ENCODE results near the gene SLC38A6.
"Not testable (repeated sequence)": the region's sequence is repeated elsewhere in the genome, so short reads cannot be mapped to it uniquely, and the experiment has no call there.

SLC38A6 gene

GRCh38 chr14:61063461-61063860 is 82.4 kb downstream of the SLC38A6 start:
- no peak for DNase-seq

DNA sequence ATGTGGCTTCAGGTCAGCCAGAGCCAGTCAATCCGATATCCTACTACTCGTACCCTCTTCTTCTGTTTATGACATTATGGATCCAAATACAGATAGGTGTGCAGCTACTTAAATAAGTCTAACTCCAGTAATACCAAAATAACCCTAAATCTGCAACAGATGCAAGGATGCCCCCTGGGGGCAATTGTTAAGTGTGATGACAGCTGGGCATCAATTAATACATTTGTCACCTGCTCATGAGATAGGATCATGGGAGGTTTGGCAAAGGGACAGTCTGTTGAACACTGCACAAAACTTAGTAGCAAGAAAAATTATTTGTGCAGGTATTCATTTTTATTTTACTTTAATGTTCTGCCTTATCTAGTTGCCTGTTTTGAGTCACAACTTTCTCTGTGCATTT is 83.2 kb downstream of the SLC38A6 start:
- DNase-seq, result no peak

DNA sequence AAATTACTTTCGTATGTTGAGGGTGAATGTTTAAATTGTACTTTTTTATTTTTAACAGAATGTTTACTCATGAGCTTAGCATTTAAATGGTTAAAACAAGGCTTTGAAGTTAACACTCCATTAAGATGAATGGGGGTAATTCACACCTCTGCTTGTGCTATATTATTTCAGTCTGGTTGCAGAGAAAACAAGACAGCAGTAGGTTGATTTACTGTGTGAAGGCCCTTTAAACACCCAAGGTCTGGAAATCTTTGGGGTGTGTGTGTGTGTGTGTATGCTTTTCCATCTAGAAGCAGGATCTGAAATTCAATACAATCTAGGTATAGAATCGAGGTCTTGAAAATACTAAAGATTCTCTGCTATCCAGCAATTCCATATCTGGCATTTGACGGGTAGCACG is 83.8 kb downstream of the SLC38A6 start:
- no peak for DNase-seq

GRCh38 chr14:61065656-61066055 is 84.6 kb downstream of the SLC38A6 start:
- no peak for DNase-seq

DNA sequence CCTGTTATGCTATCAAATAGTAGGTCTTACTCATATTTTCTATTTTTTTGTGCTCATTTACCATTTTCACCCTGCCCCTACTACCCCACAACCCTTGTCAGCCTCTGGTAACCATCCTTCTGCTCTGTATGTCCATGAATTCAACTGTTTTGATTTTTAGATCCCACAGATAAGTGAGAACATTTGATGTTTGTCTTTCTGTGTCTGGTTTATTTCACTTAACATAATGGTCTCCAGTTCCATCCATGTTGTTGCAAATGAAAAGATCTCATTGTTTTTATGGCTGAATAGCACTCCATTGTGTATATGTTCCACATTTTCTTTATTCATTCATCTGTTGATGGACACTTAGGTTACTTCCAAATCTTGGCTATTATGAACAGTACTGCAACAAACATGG is 91.4 kb downstream of the SLC38A6 start:
- DNase-seq, result not testable (repeated sequence)

- no peak for DNase-seq
Measured at GRCh38 chr14:61074852-61075251, 93.8 kb downstream of the SLC38A6 start.

DNA sequence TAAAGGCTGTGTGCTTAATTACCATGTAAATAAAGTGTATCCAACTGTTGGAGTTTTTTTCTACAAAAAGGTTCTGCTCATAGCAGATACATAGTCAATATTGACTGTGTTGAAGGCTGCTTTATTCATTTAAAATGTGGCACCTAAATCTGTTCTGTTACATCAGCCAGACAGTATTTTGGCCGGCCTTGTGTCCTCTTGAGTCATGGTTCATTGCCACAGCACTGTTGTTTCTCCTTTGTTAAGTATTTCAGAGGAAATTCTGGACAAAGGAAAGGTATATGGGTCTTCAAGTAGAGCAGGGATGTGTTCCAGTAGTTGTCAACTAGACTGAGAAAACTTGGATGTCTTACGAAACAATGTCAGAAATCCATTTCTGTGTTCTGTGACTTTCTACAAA is 95.5 kb downstream of the SLC38A6 start:
- no peak for DNase-seq

DNA sequence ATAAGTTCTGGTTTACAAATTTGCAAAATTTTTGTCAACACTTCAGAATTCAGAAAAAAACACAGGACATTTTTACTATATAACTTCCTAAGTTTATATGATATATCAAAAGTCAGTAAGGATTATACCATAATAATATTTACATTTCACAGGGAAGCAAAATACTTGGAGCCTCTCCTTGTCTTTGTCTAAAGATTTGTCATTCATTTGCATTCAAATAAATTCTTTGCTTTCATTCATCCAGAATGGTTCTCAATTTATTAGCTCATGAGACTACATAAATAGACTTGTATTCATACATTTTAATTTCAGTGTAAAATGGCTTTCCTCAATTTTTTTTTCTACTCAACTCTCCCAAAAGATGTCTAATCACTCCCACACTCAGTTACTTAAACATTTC is 96.4 kb downstream of the SLC38A6 start:
- no peak for DNase-seq

GRCh38 chr14:61077951-61078720 is 97.1 kb downstream of the SLC38A6 start:
- no peak for DNase-seq

DNA sequence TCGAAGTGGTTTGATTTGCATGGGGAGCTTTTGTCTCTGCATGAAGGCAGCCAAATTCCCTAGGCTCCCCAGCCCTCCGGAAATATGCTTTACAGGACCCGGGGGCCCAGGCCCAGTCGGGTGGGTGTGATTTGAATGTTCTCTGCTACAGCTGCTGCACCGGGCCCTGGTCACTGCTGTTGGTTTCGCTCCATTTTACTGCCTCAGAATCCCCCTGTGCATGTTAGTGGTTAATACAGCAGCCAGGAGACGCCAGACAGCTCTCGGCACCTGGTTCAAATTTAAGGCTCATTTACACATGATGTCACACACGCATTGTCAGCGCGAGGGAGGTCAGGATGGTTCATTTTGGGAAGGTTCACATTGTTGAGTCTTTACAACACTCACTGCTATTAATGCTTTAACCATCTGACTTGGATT is 99.6 kb downstream of the SLC38A6 start:
- DNase-seq, result peak; percentile 62

DNA sequence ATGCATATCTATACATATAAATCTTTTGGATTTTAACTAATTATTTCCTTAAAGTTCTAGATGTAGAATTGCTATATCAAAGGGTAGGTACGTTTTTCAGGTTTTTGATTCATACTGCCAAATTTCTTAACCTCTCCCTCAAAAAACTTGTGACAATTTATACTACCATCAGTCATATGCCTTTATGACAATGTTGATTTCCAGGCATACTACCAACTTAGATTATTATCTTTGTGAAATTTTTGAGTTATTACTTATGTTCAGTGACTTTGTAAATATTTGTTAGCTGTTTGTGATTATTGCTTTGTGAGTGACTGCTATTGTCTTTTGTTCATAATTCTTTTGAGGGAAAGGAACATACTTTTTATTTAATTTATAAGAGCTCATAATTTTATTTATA is 107.0 kb downstream of the SLC38A6 start:
- no peak for DNase-seq

GRCh38 chr14:61089126-61089750 is 108.2 kb downstream of the SLC38A6 start:
- DNase-seq, result no peak

GRCh38 chr14:61090432-61091216 is 109.6 kb downstream of the SLC38A6 start:
- no peak for DNase-seq

DNA sequence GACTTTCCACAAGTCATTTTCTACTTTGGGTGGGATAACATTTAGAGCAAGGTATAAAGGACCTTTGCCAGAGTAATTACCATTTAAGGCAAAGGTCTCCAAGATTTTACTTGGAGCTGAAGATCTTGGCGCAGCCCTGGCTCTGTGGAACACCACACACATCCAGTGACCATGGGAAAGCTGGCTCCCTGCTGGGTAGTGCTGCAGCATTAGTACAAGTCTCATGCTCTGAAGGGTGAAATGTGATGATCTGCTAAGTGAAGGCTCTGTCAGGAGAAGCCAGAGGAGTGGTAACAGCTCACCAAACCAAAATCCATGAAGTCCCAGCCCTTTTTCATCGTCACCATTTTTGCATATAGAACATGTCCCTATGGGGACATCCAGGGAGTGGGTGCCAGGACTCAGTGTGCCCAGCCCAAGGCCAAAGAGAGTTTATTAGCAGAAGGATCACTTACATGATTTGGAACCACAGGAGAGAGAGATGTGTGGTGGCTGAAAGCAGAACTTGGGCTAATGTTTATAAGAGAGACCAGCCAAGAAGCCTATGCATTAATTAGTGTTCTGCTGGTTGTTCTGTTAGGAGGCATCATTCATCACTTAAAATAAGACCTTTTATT is 110.7 kb downstream of the SLC38A6 start:
- no peak for DNase-seq

GRCh38 chr14:61098096-61098495 is 117.1 kb downstream of the SLC38A6 start:
- not testable (repeated sequence) for DNase-seq

- DNase-seq, result no peak
Measured at GRCh38 chr14:61098721-61099120, 117.7 kb downstream of the SLC38A6 start.

DNA sequence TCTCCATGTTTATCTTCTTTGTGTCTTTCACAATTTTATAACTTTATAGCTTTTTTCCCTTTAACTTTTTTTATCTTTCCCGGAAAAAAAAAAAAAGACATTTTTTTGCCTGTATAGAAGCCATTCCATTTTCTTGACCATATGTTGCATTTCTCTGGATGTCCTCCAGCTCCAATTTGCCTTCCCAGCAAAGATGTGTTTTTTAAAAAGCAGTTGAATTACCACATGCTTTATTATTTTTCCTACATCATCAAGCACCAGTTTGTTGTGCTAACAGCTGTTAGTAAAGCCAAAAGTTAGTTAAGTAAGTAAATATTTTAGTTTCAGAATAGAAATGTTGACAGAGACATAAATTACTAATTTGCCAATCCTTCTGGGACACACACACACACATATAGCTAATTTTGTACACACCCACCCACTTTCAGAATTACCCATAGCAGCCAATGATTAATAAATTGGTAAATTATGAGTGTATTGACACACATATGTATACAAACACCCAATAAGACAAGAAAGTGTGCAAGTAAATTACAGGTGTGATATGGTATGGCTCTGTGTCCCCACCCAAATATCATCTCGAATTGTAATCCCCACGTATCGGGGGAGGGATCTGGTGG is 118.3 kb downstream of the SLC38A6 start:
- DNase-seq, result no peak

DNA sequence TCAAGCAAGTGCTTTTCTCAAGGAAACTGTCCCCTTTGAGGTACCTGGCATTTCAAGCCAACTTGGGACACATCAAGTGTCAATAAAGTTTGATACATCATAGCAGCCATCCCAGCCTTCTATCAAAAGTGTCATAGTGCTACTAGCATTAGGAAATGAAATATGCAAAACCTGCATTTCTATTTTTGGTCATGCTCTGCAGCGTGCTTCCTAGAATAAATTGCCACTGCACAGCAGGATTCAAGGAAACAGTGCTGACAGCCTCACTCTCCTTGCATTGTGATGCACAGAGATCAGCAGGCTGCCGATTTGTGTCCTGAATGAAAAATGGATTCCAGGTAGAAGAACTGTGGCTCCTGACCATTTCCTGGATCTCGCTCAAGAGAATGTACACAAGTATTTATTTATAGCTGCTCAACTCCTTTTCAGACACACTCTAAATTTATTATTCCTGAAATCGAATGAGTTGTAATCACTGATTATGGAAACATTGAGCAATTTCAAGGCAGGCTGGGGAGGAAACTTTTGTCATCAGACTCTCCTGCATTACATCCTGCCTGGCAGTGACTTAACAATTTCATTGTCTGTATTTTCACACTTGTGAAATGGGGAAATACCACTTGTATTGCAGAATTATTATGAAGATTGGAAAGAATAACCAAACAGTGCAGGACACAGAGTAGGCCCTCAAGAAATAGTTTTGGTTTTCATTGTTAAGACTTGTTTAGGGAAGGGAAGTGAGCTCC is 120.9 kb downstream of the SLC38A6 start:
- no peak for DNase-seq
